HepG2 (cell line): ENCODE results near the gene PEX7.

Experiments used
- EZH2 ChIP-seq: conservative IDR thresholded peaks from 2 replicates; pipeline ENCODE4 v1.6.1; 2012; ENCODE audit warnings: mild to moderate bottlenecking, low read depth, low read length, moderate library complexity
- GATAD2A ChIP-seq: IDR thresholded peaks from 2 replicates; pipeline ENCODE4 v1.6.1; 2016
- SMC3 ChIP-seq: IDR thresholded peaks from 2 replicates; pipeline ENCODE4 v1.6.1; 2011; ENCODE audit warnings: low read length, improper control_type of control experiment
- TCF12 ChIP-seq, 2 experiments: fragments of 450-650 bp in 1 of 2; sonication (generic) in 1 of 2; formaldehyde crosslinking in 1 of 2; IDR thresholded peaks; 2 replicates each; pipeline versions ENCODE4 v1.6.1 to v1.8.0; 2017 to 2022; ENCODE audit warnings: antibody characterized with exemption in 1 of 2, mild to moderate bottlenecking in 1 of 2, missing genetic modification reagents in 1 of 2, moderate library complexity in 1 of 2
- TIGD3 ChIP-seq: sonication (generic); formaldehyde crosslinking; IDR thresholded peaks from 2 replicates; pipeline ENCODE4 v1.5.1; 2020; ENCODE audit warnings: mild to moderate bottlenecking, missing genetic modification reagents, borderline replicate concordance
- ZFP36 ChIP-seq: fragments of 150-350 bp; IDR thresholded peaks from 2 replicates; pipeline ENCODE4 v1.6.1; 2018; ENCODE audit warnings: borderline replicate concordance, low read length, low read depth; ENCODE audit not compliant: partially characterized antibody
- TF ChIP-seq, protein P1 (sequence below), 2 experiments: fragments of 450-650 bp in 1 of 2; sonication (generic) in 1 of 2; formaldehyde crosslinking; IDR thresholded peaks; 2 replicates each; pipeline versions ENCODE4 v1.5.0 to v1.8.0; 2020 to 2022; ENCODE audit warnings: mild to moderate bottlenecking in 1 of 2, missing genetic modification reagents in 1 of 2

DNA sequence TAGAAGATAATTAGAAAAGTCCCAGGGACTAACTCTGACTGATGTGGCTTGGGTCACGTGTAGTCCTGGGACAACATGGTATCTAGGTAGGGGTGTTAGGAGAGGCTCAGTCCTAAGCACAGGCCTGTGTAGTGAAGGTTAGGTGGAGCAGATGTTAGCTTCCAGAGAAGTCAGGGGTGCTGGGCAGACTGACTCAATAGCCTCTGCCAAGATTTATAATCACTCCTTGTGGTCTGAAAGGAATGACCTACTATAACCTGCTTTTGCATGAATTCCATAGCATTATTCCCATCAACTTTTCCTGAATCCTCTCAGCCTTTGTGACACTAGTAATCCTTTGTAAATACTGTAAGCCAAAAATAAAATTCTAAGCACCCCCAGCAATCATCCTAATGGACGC lies 10.2 kb upstream of the PEX7 start:
- TF ChIP-seq TCF12 (IDR thresholded peaks at IDR 0.05) (no peak), TCF12 (CRISPR knock-in tag; IDR thresholded peaks at IDR 0.05) (no peak), ZFP36 (no peak), GATAD2A (no peak), SMC3 (no peak), TIGD3 (no peak), EZH2 (no peak)
- TF ChIP-seq, protein P1, sequence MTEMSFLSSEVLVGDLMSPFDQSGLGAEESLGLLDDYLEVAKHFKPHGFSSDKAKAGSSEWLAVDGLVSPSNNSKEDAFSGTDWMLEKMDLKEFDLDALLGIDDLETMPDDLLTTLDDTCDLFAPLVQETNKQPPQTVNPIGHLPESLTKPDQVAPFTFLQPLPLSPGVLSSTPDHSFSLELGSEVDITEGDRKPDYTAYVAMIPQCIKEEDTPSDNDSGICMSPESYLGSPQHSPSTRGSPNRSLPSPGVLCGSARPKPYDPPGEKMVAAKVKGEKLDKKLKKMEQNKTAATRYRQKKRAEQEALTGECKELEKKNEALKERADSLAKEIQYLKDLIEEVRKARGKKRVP (CRISPR knock-in tag; IDR thresholded peaks at IDR 0.05) = no peak
